Coronary artery (tissue), 2 donors: ENCODE results near the gene TRIM38.

Source experiments
- DNase-seq: peaks from one replicate; pipeline ENCODE4 v3.0.0-alpha.2; 2017; ENCODE audit warnings: low spot score
- H3K27ac ChIP-seq, 2 donors: fragments of 200-600 bp; sonication (generic); one replicate each; pipeline ENCODE4 v1.5.1; 2016 to 2019
- H3K4me3 ChIP-seq: fragments of 200-600 bp; sonication (generic); 2 replicates; pipeline ENCODE4 v1.5.1; 2016; ENCODE audit warnings: mild to moderate bottlenecking, moderate library complexity
- CTCF ChIP-seq: fragments of 200-600 bp; sonication (generic); IDR thresholded peaks from one replicate; pipeline ENCODE4 v1.5.1; 2019; ENCODE audit warnings: antibody characterized with exemption

The TRIM38 gene

DNA sequence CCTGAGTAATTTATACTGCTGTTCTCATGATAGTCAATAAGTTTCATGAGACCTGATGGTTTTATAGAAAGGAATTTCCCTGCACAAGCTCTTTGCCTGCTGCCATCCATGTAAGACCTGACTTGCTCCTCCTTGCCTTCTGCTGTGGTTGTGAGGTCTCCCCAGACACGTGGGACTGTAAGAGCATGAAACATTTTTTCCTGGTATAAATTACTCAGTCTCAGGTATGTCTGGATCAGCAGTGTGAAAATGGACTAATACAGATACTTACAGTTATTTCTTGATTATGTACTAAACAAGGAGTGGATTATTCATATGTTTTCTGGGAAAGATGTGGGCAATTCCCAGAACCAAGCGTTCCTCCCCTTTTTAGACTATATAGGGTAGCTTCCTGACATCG, 1.9 kb upstream of the TRIM38 start:
- no peak for TF ChIP-seq CTCF
- peak overlapping the region in 1 of 2 donors; percentile 95 for H3K27ac ChIP-seq
- DNase-seq, result no peak
- H3K4me3 ChIP-seq, result no peak overlapping the region

- TF ChIP-seq CTCF, result no peak
- Histone ChIP-seq H3K27ac (peak overlapping the region; percentile 91 to 95), H3K4me3 (peak overlapping the region; percentile 78)
- DNase-seq, result no peak
Observed at GRCh38 chr6:25961619-25962148, 918 bp upstream of the TRIM38 start.

GRCh38 chr6:25963426-25964123, 973 bp downstream of the TRIM38 start:
- Histone ChIP-seq H3K4me3 (peak overlapping the region; percentile 78), H3K27ac (peak overlapping the region; percentile 91 to 95)
- DNase-seq, result no peak
- no peak for TF ChIP-seq CTCF

DNA sequence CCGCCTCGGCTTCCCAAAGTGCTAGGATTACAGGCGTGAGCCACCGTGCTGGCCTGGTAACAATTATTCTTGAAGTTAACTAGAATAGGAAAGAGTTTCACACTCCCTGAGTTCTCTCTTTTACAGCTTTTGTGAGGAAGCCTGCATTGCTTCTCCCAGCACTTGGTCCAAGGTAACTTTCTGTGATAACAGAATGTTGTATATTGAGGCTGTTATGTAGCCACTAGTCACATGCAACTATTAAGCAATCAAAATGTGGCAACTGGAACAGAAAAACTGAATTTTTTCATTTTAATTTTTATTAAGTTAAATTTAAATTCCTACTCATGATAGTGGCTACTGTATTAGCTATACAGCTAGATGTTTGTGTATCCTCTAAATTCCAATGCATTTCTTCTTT, 2.5 kb downstream of the TRIM38 start:
- H3K4me3 ChIP-seq, result peak overlapping the region; percentile 78
- TF ChIP-seq CTCF, result no peak
- no peak for DNase-seq
- H3K27ac ChIP-seq, result no peak overlapping the region

- Histone ChIP-seq H3K27ac (no peak overlapping the region), H3K4me3 (peak overlapping the region; percentile 52)
- TF ChIP-seq CTCF, result no peak
- DNase-seq, result no peak
Observed at GRCh38 chr6:25966711-25967110, 4.1 kb downstream of the TRIM38 start.

- DNase-seq, result no peak
- peak overlapping the region; percentile 15 to 17 for H3K27ac ChIP-seq
- peak overlapping the region; percentile 25 for H3K4me3 ChIP-seq
- no peak for TF ChIP-seq CTCF
Observed at GRCh38 chr6:25968769-25969168, 6.2 kb downstream of the TRIM38 start.

- no peak for TF ChIP-seq CTCF
- DNase-seq, result no peak
- Histone ChIP-seq H3K4me3 (peak overlapping the region; percentile 26), H3K27ac (peak overlapping the region; percentile 49 to 83)
Observed at GRCh38 chr6:25971187-25971821, 8.7 kb downstream of the TRIM38 start.
